H1 (cell line): ENCODE results near the gene SYT13.
A peak's percentile ranks its signal among the peaks of the same experiment; 100 is the strongest.

ENCODE experiments used
- BRCA1 ChIP-seq: IDR thresholded peaks from 2 replicates; pipeline ENCODE4 v1.6.1; 2012; ENCODE audit warnings: low read depth, low read length, improper control_type of control experiment
- HDAC2 ChIP-seq, 2 experiments: fragments of 300-600 bp in 1 of 2; sonication (generic) in 1 of 2; IDR thresholded peaks; 2 replicates each; pipeline ENCODE4 v1.6.1; 2011 to 2012; ENCODE audit warnings: low read depth in 2 of 2, low read length in 2 of 2, mild to moderate bottlenecking in 2 of 2, moderate library complexity in 2 of 2, borderline replicate concordance in 1 of 2, inconsistent platforms in 1 of 2
- POLR2AphosphoS5 ChIP-seq: IDR thresholded peaks from 2 replicates; pipeline ENCODE4 v1.6.1; 2011; ENCODE audit warnings: low read depth, low read length
- TCF12 ChIP-seq: IDR thresholded peaks from 2 replicates; pipeline ENCODE4 v1.6.1; 2011; ENCODE audit warnings: low read depth, mild to moderate bottlenecking, low read length
- TF ChIP-seq, protein P1 (sequence below), 3 experiments: IDR thresholded peaks; 1 replicate in 2 of 3; 2 replicates in 1 of 3; pipeline versions ENCODE4 v1.5.1 to v1.6.1; 2011; ENCODE audit warnings: low read length in 3 of 3, mild to moderate bottlenecking in 3 of 3, inconsistent platforms in 2 of 3, low read depth in 1 of 3, moderate library complexity in 1 of 3; ENCODE audit not compliant: insufficient read depth in 1 of 3; ENCODE audit errors: control extremely low read depth in 1 of 3

DNA sequence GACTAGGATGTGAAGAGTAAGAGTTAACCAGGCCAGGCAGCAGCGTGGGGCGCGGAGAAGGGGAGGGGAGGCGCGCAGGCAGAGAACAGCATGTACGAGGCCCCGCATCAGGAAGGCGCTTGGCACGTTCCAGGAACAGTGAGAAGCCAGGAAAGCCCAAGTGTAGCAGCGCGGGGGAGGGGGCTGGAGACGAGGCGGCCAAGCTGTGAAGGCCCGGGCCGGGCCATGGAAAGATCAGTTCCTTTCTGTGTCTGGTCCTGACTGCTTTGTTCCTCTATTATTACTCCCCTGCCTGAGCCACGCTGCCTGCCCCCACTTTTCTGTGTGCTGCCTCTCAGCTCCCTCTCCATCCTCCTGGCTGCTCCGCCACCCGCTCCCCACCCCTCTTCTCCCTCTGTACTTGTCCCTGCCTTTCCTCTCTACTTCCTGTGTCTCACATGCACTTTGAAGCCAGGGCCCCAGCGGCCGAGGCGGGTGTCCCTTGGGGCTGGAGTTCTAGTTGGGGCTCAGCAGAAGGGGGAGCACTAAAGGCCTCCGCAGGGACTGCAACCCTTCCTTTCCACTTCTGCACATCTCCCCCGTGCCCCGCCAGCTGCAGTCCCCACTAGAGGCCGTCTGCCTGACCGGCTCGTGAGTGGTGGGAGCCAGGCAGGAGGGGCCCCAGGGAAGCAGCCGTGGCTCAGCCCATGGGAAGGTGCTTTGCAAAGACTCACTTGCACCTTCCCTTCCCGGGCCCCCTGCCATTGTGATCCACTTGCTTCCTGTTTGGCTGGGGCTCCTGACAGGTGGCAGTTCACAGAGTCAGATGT is 76.0 kb downstream of the SYT13 start:
- TF ChIP-seq TCF12 (no peak), POLR2AphosphoS5 (no peak), HDAC2 (IDR thresholded peaks at IDR 0.05; ENCODE audit: borderline replicate concordance in 1 of 2, low read depth in 2 of 2, low read length in 2 of 2) (0 out of 4 replicates have a peak, but pooled peaks of 1 of the 2 experiments have one; percentile 35), BRCA1 (no peak)
- TF ChIP-seq, protein P1, sequence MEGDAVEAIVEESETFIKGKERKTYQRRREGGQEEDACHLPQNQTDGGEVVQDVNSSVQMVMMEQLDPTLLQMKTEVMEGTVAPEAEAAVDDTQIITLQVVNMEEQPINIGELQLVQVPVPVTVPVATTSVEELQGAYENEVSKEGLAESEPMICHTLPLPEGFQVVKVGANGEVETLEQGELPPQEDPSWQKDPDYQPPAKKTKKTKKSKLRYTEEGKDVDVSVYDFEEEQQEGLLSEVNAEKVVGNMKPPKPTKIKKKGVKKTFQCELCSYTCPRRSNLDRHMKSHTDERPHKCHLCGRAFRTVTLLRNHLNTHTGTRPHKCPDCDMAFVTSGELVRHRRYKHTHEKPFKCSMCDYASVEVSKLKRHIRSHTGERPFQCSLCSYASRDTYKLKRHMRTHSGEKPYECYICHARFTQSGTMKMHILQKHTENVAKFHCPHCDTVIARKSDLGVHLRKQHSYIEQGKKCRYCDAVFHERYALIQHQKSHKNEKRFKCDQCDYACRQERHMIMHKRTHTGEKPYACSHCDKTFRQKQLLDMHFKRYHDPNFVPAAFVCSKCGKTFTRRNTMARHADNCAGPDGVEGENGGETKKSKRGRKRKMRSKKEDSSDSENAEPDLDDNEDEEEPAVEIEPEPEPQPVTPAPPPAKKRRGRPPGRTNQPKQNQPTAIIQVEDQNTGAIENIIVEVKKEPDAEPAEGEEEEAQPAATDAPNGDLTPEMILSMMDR (IDR thresholded peaks at IDR 0.05; ENCODE audit: control extremely low read depth in 1 of 3, insufficient read depth in 1 of 3, low read depth in 1 of 3, low read length in 3 of 3), result no peak
